Osteoblast (primary cell): ENCODE data around the gene HTT-AS. TPM values are rescaled to one million over a fixed set of nuclear protein-coding genes. Genes with fewer than 3 reads are reported as not detected.
A peak's percentile ranks its signal among the peaks of the same experiment; 100 is the strongest.

Experiments used
- DNase-seq: peaks from one replicate; pipeline ENCODE4 v3.0.0; 2011; ENCODE audit warnings: low spot score, mixed read lengths; ENCODE audit not compliant: insufficient read length; ENCODE audit errors: missing footprints
- H2AFZ ChIP-seq: 2 replicates; pipeline ENCODE4 v1.6.0; 2011; ENCODE audit warnings: mild to moderate bottlenecking, low read length
- H3K27ac ChIP-seq: 2 replicates; pipeline ENCODE4 v1.5.1; 2011; ENCODE audit warnings: mild to moderate bottlenecking, low read depth, low read length, moderate library complexity
- H3K27me3 ChIP-seq: 2 replicates; pipeline ENCODE4 v1.6.0; 2012; ENCODE audit warnings: mild to moderate bottlenecking, control low read depth, inconsistent platforms, low read length, moderate library complexity; ENCODE audit not compliant: insufficient read depth
- H3K36me3 ChIP-seq: 2 replicates; pipeline ENCODE4 v1.5.1; 2011; ENCODE audit warnings: mild to moderate bottlenecking, low read length, control low read depth, moderate library complexity; ENCODE audit not compliant: insufficient read depth
- H3K4me1 ChIP-seq: 2 replicates; pipeline ENCODE4 v1.5.1; 2011; ENCODE audit warnings: mild to moderate bottlenecking, low read length, control low read depth, moderate library complexity; ENCODE audit not compliant: insufficient read depth
- H3K4me2 ChIP-seq: 2 replicates; pipeline ENCODE4 v1.6.0; 2011; ENCODE audit warnings: mild to moderate bottlenecking, low read length; ENCODE audit not compliant: insufficient read depth
- H3K4me3 ChIP-seq: fragments of 200-600 bp; sonication (generic); 3 replicates; pipeline ENCODE4 v1.5.1; 2012; ENCODE audit warnings: mild to moderate bottlenecking, low read length, inconsistent platforms; ENCODE audit not compliant: insufficient read depth
- H3K79me2 ChIP-seq: 2 replicates; pipeline ENCODE4 v1.6.0; 2012; ENCODE audit warnings: mild to moderate bottlenecking, low read length, control low read depth, inconsistent platforms; ENCODE audit not compliant: insufficient read depth
- H3K9me3 ChIP-seq: 2 replicates; pipeline ENCODE4 v1.5.1; 2011; ENCODE audit warnings: low read depth, low read length, control low read depth
- H4K20me1 ChIP-seq: 2 replicates; pipeline ENCODE4 v1.6.0; 2012; ENCODE audit warnings: mild to moderate bottlenecking, low read length, control low read depth; ENCODE audit not compliant: insufficient read depth
- CTCF ChIP-seq: IDR thresholded peaks from 2 replicates; pipeline ENCODE4 v1.5.1; 2011; ENCODE audit warnings: mild to moderate bottlenecking, low read depth, low read length, moderate library complexity; ENCODE audit errors: extremely low read depth
- total RNA-seq: library from RNA; depleted of rRNA; stranded (reverse); fragments of >200 nt; gene quantifications from 2 replicates; pipeline ENCODE4 v1.2.3, GENCODE V29; 2012

HTT-AS gene
- not detected in 2 replicates for total RNA-seq

DNA sequence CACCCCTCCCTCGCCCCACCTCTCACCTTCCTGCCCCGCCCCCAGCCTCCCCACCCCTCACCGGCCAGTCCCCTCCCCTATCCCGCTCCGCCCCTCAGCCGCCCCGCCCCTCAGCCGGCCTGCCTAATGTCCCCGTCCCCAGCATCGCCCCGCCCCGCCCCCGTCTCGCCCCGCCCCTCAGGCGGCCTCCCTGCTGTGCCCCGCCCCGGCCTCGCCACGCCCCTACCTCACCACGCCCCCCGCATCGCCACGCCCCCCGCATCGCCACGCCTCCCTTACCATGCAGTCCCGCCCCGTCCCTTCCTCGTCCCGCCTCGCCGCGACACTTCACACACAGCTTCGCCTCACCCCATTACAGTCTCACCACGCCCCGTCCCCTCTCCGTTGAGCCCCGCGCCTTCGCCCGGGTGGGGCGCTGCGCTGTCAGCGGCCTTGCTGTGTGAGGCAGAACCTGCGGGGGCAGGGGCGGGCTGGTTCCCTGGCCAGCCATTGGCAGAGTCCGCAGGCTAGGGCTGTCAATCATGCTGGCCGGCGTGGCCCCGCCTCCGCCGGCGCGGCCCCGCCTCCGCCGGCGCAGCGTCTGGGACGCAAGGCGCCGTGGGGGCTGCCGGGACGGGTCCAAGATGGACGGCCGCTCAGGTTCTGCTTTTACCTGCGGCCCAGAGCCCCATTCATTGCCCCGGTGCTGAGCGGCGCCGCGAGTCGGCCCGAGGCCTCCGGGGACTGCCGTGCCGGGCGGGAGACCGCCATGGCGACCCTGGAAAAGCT lies at the start of gene HTT-AS, which contains the start of gene HTT:
Gene HTT-AS, minus strand, starts transcription at position 461 of the 768 bp plus-strand sequence.
Gene HTT, plus strand, starts transcription at position 604 of the 768 bp plus-strand sequence. Its CDS starts 145 bp downstream, at position 749.
- peaks cover 40% of the 10 kb centered on the region for H3K79me2 ChIP-seq
- DNase-seq, result peak; percentile 99
- H3K36me3 ChIP-seq, result no peaks in the 10 kb centered on the region
- peak within 1 kb of the TSS; percentile 99 for H3K4me3 ChIP-seq
- peak within 1 kb of the TSS; percentile 97 for H2AFZ ChIP-seq
- TF ChIP-seq CTCF, result no peak
- H3K9me3 ChIP-seq, result no peaks in the 10 kb centered on the region
- H3K4me2 ChIP-seq, result peak within 1 kb of the TSS; percentile 94
- H3K27me3 ChIP-seq, result no peaks in the 10 kb centered on the region
- H3K4me1 ChIP-seq, result peaks cover 15% of the 10 kb centered on the region
- peak within 1 kb of the TSS; percentile 90 for H3K27ac ChIP-seq
- peaks cover 29% of the 10 kb centered on the region for H4K20me1 ChIP-seq

DNA sequence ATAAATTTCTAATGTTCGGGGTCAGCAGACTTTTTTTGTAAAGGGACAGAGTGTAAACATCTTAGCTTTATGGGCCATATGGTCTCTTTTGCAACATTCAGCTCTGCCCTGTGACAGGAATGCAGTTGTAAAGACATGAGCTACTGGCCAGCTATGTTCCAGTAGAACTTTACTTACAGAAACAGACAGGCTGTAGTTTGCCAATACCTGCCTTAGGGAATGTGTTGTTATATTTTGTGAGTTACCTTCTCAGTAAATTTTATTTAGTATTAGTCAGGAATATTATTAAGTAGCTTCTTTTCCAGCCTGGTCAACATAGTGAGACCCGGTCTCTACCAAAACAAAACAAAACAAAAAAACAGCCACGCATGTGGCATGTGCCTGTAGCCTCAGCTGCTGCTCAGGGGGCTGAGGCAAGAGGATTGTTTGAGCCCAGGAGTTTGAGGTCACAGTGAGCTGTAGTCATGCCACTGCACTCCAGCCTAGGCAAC lies 48.9 kb upstream of the HTT-AS start:
- no peaks in the 10 kb centered on the region for H3K27me3 ChIP-seq
- peaks cover 9% of the 10 kb centered on the region for H3K79me2 ChIP-seq
- H3K4me2 ChIP-seq, result no peak overlapping the region
- H3K9me3 ChIP-seq, result no peaks in the 10 kb centered on the region
- H3K27ac ChIP-seq, result peak overlapping the region; percentile 61
- H2AFZ ChIP-seq, result no peak overlapping the region
- no peaks in the 10 kb centered on the region for H4K20me1 ChIP-seq
- H3K36me3 ChIP-seq, result peaks cover 41% of the 10 kb centered on the region
- DNase-seq, result no peak
- H3K4me1 ChIP-seq, result peaks cover 9% of the 10 kb centered on the region
- no peak overlapping the region for H3K4me3 ChIP-seq
- TF ChIP-seq CTCF, result no peak

- no peaks in the 10 kb centered on the region for H4K20me1 ChIP-seq
- H3K36me3 ChIP-seq, result peaks cover 36% of the 10 kb centered on the region
- H2AFZ ChIP-seq, result no peak overlapping the region
- H3K27me3 ChIP-seq, result no peaks in the 10 kb centered on the region
- no peak overlapping the region for H3K4me3 ChIP-seq
- DNase-seq, result no peak
- H3K79me2 ChIP-seq, result peaks cover 10% of the 10 kb centered on the region
- H3K9me3 ChIP-seq, result no peaks in the 10 kb centered on the region
- H3K27ac ChIP-seq, result no peak overlapping the region
- peaks cover 9% of the 10 kb centered on the region for H3K4me1 ChIP-seq
- H3K4me2 ChIP-seq, result no peak overlapping the region
- no peak for TF ChIP-seq CTCF
These were observed 47.8 kb upstream of the HTT-AS start for GRCh38 chr4:3122081-3122563.

GRCh38 chr4:3121596-3121995 lies 47.3 kb upstream of the HTT-AS start:
- no peak for TF ChIP-seq CTCF
- peaks cover 9% of the 10 kb centered on the region for H3K4me1 ChIP-seq
- H3K4me2 ChIP-seq, result no peak overlapping the region
- no peaks in the 10 kb centered on the region for H3K9me3 ChIP-seq
- H3K27ac ChIP-seq, result no peak overlapping the region
- no peak overlapping the region for H3K4me3 ChIP-seq
- no peak for DNase-seq
- H2AFZ ChIP-seq, result no peak overlapping the region
- no peaks in the 10 kb centered on the region for H4K20me1 ChIP-seq
- no peaks in the 10 kb centered on the region for H3K27me3 ChIP-seq
- H3K36me3 ChIP-seq, result peaks cover 36% of the 10 kb centered on the region
- H3K79me2 ChIP-seq, result peaks cover 10% of the 10 kb centered on the region
